GM20431 (cell line): Measurements from ENCODE around the gene COL19A1.
"Not testable (repeated sequence)": the region's sequence is repeated elsewhere in the genome, so short reads cannot be mapped to it uniquely, and the experiment has no call there.

Experiments
- in situ Hi-C: fragments of 300-500 bp; cut with MseI, MboI; formaldehyde crosslinking; loops from one replicate; pipeline ENCODE4 v1.15.0; 2020; ENCODE audit warnings: low sequenced_read_pairs; ENCODE audit not compliant: unreplicated experiment

Gene COL19A1

GRCh38 chr6:69893266-69893665 is 26.9 kb downstream of the COL19A1 start:
- in situ Hi-C loops: not testable (repeated sequence)

- in situ Hi-C loops: no loop called here
Observed at GRCh38 chr6:69894578-69895347, 28.4 kb downstream of the COL19A1 start.

DNA sequence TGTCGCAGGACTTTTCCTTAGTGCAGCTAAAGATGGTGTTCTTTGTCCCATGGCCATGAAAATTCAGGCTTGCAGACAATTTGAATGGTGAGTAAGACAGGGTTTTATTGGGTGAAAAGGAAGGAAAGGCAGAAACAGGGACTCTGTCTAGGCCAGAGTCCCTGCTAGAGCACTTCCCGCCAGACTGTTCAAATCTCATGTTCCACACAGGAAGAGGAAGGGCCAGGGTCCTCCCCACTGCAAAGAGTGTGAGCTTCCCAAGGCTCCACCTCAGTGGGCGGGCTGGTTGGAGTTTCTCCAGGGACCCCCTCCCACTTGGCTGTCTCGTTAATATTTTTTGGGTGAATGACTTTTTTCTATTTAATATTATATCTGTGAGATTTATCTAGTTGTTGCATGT is 29.0 kb downstream of the COL19A1 start:
- in situ Hi-C loops: no loop called here

- in situ Hi-C loops: no loop called here
Observed at GRCh38 chr6:69900869-69901268, 34.5 kb downstream of the COL19A1 start.

DNA sequence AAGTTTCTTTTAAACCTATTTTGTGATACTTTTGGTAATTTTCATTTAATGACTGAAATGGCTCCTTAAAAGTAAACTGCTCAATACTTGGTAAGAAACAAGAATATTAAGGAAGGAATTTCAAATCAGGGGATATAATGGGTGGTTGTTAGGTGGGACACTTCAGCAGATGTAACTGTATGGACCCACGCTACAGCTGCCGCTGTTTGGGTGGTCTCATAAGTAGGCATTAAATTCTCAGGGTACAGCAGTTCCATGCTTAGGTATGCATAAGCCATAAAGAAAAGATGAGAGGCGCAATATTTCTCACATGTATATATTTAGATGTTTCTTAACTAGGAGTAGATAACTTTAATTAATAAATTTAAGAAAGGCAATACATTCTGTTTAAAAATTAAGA is 35.0 kb downstream of the COL19A1 start:
- in situ Hi-C loops: no loop called here

- in situ Hi-C loops: no loop called here
Observed at GRCh38 chr6:69907981-69908498, 41.7 kb downstream of the COL19A1 start.

DNA sequence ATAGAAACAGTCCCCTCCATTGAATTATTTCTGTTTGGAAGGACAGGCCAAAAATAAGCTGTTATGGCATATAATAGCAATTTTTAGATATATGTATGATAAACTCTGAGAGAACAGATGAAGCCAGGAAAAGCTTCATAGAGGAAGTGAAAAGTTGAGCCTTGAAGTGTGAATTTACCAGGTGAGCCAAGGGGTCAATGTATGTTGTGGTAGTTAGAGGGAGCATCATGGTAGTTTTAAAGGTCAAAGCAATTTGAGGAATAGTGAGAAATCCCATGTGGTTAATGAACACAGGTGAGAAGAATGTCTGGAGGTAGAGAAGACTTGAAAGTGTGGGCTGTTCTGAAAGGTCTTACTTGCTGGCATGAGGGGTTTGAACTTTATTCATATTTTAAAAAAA is 47.0 kb downstream of the COL19A1 start:
- in situ Hi-C loops: no loop called here

DNA sequence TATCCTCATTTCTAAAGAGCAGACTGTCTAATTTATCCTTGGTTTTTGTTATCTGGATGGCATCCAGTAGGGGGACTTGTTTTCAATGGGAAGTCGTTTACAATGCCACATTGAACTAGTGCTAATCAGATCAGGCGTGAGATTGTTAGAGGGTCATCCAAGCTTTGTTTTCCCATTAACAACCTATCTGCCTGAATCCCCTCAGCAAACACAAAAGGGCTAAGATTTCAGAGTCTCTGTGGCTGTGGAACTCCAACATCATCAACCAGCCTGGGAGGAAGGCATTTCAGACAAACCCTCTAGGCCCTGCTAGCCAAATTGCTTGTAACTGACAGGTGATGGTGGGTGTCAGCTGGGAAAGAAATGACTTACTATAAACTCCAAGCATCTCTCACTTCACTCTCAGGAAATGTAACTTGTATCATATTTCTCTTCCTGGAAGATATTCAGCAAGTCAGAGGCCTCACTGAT is 47.7 kb downstream of the COL19A1 start:
- in situ Hi-C loops: no loop called here

DNA sequence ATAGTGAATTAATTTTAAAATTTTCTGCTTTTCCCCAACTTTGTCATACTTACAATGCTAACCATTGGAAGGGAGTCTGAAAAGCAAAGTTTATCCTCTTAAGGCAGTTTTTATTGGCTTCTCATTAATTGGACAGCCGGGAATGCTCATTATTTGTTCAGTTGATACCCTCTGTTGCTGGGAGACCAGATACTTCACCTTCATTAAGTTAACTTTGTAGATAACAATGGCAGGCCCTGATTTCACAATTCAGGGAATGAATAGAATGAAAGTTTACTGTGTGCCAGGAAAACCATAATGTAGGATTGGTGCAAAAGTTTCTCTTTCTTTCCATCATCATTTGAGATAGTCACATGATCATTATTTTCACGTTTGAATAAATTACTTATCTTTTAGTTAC is 49.0 kb downstream of the COL19A1 start:
- in situ Hi-C loops: no loop called here

- in situ Hi-C loops: no loop called here
Observed at GRCh38 chr6:69917834-69918233, 51.5 kb downstream of the COL19A1 start.

DNA sequence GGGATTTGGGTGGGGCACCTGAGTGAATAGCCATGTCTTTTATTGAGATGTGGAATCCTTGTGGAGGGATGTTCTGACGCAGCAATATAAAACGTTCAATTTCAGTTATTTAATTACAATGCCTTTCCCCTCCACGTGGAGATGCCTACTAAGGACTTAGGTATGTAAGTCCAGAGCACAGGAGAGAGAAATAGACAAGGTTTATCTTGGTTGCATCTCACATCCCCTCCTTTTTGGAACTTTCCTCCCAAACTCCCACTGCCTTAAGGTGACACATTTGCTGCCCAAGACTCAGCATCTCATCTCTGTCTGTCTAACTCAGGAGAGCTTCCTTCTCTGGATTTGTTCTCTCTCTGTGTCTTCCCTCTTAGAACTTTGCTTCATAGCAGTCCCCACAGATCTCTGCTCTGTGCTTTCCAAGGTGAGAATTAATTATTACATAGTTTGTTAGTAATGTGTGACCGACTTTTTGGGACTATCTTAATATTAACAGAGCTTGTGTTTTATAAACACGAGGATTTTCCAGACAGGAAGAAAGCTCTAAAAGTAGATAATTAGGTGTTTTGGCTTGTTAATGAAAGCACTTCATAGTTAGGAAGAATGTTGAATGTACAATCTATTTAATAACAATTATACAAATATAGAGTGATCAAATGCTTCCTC is 52.6 kb downstream of the COL19A1 start:
- in situ Hi-C loops: no loop called here

DNA sequence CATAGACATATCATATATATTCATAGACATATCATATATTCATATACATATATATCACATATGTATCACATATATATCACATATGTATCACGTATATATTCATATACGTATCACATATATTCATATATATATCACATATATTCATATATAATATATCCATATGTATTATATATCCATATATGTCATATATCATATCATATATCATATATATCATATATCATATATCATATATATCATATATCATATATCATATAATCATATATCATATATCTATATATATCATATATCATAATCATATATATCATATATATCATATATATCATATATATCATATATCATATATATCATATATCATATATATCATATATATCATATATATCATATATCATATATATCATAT is 54.7 kb downstream of the COL19A1 start:
- in situ Hi-C loops: not testable (repeated sequence)

GRCh38 chr6:69921611-69922010 is 55.3 kb downstream of the COL19A1 start:
- in situ Hi-C loops: not testable (repeated sequence)

- in situ Hi-C loops: no loop called here
Observed at GRCh38 chr6:69926745-69927144, 60.4 kb downstream of the COL19A1 start.

GRCh38 chr6:69933239-69933638 is 66.9 kb downstream of the COL19A1 start:
- in situ Hi-C loops: no loop called here

DNA sequence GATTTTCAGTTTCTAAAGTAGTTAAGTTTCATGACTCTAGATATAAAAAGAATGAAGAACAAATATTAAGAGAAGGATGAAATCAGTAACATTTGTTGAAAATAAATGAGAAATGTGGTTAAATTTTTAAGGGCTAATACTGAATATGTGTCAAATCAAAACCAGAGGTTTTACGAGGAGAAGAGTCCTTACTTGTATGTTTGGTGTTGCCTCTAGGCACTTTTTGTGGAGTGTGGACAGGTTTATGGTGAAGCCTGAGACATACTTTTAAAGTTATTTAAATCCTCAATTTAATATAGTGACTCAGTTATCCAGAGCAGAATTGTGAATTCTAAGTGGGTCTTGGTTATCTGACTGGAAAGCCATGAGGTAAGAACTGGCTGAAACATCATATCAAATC is 68.7 kb downstream of the COL19A1 start:
- in situ Hi-C loops: no loop called here

DNA sequence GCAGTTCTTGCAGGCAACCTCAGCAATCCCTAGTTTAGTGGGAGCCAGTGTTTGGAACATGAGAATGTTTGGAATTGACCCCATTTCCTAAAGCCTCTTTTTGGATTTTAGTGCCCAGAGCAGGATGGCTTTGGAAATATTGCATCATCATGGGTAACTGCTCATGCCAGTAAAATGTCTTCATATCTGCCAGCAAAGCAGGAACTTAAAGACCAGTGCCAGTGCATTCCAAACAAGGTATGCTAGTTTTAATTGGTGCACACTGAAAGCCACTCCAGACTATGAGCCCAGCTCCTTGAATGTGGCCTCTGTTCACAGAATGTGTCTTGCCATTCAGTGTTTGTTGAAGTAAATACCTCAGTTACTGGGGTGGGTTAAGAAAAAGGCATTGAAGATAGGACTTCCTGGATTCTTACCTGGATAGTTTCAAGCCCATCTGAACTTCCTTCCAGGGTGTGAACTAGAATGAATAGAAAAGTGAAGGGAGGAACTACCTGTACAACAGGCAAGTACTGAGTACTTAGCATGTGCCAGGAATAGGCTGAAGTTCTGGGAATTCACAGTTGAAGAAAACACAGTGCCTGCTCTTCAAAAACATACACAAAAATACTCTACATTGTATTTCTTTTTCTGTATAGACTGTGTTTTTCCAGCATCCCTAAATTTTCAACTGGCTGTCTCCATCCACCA is 70.5 kb downstream of the COL19A1 start:
- in situ Hi-C loops: no loop called here

DNA sequence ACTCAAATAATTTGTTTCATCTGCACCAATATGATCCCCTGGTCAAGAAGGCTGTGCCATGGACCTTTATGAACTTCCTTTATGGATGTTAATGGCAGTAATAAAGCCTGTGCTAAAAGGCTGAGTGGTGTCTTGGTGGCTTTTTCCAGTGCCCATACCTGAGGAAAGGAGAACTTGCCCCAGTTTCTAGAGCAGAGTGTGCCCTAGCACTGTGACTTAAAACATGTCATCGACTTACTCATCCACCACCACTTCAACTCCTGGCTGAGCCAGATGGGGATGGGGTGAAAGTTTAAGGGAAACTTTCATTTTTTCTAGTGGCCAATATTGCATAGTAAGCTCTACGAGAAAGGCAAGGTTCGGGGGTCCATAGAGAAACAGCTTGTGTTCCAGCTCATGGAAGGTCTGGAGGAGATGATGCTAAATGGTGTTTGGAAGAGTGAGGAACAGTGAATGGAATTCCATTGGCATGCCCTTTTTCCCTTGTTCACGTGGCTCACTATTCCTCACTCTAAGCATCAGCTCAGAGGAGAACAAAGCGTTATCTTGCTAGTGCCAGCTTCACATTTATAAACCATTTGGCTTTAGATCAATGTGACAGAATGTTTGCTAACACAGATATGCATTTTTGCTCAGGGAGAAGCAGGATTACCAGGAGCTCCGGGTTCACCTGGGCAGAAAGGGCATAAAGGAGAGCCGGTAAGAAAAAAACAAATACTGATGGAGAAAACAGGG is 71.2 kb downstream of the COL19A1 start:
- in situ Hi-C loops: no loop called here

- in situ Hi-C loops: no loop called here
Observed at GRCh38 chr6:69942485-69942884, 76.1 kb downstream of the COL19A1 start.

DNA sequence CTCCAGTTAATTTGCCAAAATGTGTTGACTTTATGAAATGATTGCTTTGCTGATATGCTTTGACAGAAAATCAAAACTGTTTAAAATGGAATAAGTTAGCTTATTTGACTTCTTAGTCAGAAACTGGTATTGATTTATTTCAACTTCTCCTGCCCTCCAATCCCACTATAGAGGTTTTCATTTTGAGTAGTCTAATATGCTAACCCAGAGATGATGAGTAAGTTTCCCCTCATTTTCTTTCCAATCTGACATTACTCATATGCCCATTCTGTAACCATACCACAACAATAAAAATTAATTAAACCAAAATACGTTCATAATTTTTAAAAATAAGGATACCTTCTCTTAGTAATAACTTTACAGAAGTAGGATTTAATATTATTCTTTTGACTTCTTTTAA is 78.8 kb downstream of the COL19A1 start:
- in situ Hi-C loops: no loop called here
